22Rv1 (cell line): ENCODE results near the gene NCDN.

Experiments
- ZFX ChIP-seq: fragments of 450-650 bp; IDR thresholded peaks from 2 replicates; pipeline ENCODE4 v1.6.1; 2017; ENCODE audit warnings: antibody characterized with exemption, borderline replicate concordance
- TF ChIP-seq, protein P1 (sequence below): fragments of 450-650 bp; IDR thresholded peaks from 2 replicates; pipeline ENCODE4 v1.5.1; 2017; ENCODE audit warnings: mild to moderate bottlenecking

DNA sequence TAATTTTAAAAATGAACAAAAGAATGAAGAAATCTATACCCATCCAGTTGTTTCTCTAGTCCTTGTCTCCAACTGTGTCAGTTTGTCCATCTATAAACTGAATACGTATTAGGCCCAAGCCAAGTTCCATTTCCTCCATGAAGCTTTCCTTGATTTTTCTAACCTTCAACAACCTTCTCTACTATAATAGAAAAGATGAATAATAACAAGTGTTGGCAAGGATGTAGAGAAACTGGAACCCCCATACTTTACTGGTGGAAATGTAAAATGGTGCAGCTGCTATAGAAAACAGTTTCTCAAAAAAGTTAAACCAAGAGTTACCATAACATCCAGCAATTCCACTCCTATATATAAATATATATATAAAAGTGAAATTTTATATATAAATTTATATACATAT lies 11.0 kb upstream of the NCDN start:
- TF ChIP-seq, protein P1, sequence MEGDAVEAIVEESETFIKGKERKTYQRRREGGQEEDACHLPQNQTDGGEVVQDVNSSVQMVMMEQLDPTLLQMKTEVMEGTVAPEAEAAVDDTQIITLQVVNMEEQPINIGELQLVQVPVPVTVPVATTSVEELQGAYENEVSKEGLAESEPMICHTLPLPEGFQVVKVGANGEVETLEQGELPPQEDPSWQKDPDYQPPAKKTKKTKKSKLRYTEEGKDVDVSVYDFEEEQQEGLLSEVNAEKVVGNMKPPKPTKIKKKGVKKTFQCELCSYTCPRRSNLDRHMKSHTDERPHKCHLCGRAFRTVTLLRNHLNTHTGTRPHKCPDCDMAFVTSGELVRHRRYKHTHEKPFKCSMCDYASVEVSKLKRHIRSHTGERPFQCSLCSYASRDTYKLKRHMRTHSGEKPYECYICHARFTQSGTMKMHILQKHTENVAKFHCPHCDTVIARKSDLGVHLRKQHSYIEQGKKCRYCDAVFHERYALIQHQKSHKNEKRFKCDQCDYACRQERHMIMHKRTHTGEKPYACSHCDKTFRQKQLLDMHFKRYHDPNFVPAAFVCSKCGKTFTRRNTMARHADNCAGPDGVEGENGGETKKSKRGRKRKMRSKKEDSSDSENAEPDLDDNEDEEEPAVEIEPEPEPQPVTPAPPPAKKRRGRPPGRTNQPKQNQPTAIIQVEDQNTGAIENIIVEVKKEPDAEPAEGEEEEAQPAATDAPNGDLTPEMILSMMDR: no peak
- TF ChIP-seq ZFX: no peak
